GM23338 (cell line): ENCODE data around the gene POMC. TPM values are rescaled to one million over a fixed set of nuclear protein-coding genes. Genes with fewer than 3 reads are reported as not detected.

Experiments
- CREB1 ChIP-seq: fragments of 250-450 bp; sonication (Bioruptor Pico); IDR thresholded peaks from 2 replicates; pipeline ENCODE4 v1.5.0; 2020; ENCODE audit warnings: low read depth, mild to moderate bottlenecking, moderate library complexity
- EZH2 ChIP-seq: fragments of 200-600 bp; sonication (generic); IDR thresholded peaks from one replicate; pipeline ENCODE4 v1.8.0; 2017; ENCODE audit warnings: antibody characterized with exemption, mild to moderate bottlenecking, low read depth; ENCODE audit not compliant: unreplicated experiment
- EZH2phosphoT487 ChIP-seq: fragments of 200-600 bp; sonication (generic); IDR thresholded peaks from one replicate; pipeline ENCODE4 v1.8.1; 2018; ENCODE audit warnings: antibody characterized with exemption; ENCODE audit not compliant: unreplicated experiment
- NANOG ChIP-seq: IDR thresholded peaks from 2 replicates; pipeline ENCODE4 v1.6.1; 2016; ENCODE audit warnings: antibody characterized with exemption, borderline replicate concordance
- POLR2AphosphoS5 ChIP-seq: IDR thresholded peaks from 2 replicates; pipeline ENCODE4 v1.6.1; 2016; ENCODE audit warnings: antibody characterized with exemption, low read depth
- STAT1 ChIP-seq: IDR thresholded peaks from one replicate; pipeline ENCODE4 v1.6.1; 2016; ENCODE audit warnings: antibody characterized with exemption; ENCODE audit not compliant: unreplicated experiment
- ZNF114 ChIP-seq: fragments of 250-450 bp; sonication (Bioruptor Pico); IDR thresholded peaks from 2 replicates; pipeline ENCODE4 v1.5.0; 2020; ENCODE audit warnings: mild to moderate bottlenecking, moderate library complexity
- ZNF331 ChIP-seq: fragments of 250-450 bp; sonication (Bioruptor Pico); IDR thresholded peaks from 2 replicates; pipeline ENCODE4 v1.5.0; 2020; ENCODE audit warnings: low read depth, mild to moderate bottlenecking, moderate library complexity
- polyA plus RNA-seq: library from polyadenylated mRNA; unstranded; fragments of >200 nt; fragmentation: Nextera tagmentation; extraction: Ambion mirVana; gene quantifications from 2 replicates; pipeline ENCODE4 v1.2.1, GENCODE V29; 2016
- total RNA-seq: library from RNA; depleted of rRNA; stranded (reverse); fragments of >200 nt; shearing (Covaris generic); gene quantifications from 2 replicates; pipeline ENCODE4 v1.2.3, GENCODE V29; 2014
- TF ChIP-seq, protein P1 (sequence below): fragments of 250-450 bp; sonication (Bioruptor Pico); IDR thresholded peaks from 2 replicates; pipeline ENCODE4 v1.5.0; 2020; ENCODE audit warnings: mild to moderate bottlenecking, moderate library complexity
- TF ChIP-seq, protein P2 (sequence below), 2 experiments: fragments of 200-600 bp in 1 of 2; sonication (generic) in 1 of 2; conservative IDR thresholded peaks; 2 replicates each; pipeline versions ENCODE4 v1.5.1 to v1.6.1; 2016 to 2017; ENCODE audit warnings: antibody characterized with exemption in 2 of 2, low read depth in 2 of 2, mild to moderate bottlenecking in 2 of 2, moderate library complexity in 1 of 2

POMC gene
- total and polyA plus RNA-seq, 2 experiments from 2014 or later: 8.5 to 12.3 TPM

GRCh38 chr2:25201794-25202193, 33.4 kb upstream of the POMC start (continued):
- TF ChIP-seq, protein P1, sequence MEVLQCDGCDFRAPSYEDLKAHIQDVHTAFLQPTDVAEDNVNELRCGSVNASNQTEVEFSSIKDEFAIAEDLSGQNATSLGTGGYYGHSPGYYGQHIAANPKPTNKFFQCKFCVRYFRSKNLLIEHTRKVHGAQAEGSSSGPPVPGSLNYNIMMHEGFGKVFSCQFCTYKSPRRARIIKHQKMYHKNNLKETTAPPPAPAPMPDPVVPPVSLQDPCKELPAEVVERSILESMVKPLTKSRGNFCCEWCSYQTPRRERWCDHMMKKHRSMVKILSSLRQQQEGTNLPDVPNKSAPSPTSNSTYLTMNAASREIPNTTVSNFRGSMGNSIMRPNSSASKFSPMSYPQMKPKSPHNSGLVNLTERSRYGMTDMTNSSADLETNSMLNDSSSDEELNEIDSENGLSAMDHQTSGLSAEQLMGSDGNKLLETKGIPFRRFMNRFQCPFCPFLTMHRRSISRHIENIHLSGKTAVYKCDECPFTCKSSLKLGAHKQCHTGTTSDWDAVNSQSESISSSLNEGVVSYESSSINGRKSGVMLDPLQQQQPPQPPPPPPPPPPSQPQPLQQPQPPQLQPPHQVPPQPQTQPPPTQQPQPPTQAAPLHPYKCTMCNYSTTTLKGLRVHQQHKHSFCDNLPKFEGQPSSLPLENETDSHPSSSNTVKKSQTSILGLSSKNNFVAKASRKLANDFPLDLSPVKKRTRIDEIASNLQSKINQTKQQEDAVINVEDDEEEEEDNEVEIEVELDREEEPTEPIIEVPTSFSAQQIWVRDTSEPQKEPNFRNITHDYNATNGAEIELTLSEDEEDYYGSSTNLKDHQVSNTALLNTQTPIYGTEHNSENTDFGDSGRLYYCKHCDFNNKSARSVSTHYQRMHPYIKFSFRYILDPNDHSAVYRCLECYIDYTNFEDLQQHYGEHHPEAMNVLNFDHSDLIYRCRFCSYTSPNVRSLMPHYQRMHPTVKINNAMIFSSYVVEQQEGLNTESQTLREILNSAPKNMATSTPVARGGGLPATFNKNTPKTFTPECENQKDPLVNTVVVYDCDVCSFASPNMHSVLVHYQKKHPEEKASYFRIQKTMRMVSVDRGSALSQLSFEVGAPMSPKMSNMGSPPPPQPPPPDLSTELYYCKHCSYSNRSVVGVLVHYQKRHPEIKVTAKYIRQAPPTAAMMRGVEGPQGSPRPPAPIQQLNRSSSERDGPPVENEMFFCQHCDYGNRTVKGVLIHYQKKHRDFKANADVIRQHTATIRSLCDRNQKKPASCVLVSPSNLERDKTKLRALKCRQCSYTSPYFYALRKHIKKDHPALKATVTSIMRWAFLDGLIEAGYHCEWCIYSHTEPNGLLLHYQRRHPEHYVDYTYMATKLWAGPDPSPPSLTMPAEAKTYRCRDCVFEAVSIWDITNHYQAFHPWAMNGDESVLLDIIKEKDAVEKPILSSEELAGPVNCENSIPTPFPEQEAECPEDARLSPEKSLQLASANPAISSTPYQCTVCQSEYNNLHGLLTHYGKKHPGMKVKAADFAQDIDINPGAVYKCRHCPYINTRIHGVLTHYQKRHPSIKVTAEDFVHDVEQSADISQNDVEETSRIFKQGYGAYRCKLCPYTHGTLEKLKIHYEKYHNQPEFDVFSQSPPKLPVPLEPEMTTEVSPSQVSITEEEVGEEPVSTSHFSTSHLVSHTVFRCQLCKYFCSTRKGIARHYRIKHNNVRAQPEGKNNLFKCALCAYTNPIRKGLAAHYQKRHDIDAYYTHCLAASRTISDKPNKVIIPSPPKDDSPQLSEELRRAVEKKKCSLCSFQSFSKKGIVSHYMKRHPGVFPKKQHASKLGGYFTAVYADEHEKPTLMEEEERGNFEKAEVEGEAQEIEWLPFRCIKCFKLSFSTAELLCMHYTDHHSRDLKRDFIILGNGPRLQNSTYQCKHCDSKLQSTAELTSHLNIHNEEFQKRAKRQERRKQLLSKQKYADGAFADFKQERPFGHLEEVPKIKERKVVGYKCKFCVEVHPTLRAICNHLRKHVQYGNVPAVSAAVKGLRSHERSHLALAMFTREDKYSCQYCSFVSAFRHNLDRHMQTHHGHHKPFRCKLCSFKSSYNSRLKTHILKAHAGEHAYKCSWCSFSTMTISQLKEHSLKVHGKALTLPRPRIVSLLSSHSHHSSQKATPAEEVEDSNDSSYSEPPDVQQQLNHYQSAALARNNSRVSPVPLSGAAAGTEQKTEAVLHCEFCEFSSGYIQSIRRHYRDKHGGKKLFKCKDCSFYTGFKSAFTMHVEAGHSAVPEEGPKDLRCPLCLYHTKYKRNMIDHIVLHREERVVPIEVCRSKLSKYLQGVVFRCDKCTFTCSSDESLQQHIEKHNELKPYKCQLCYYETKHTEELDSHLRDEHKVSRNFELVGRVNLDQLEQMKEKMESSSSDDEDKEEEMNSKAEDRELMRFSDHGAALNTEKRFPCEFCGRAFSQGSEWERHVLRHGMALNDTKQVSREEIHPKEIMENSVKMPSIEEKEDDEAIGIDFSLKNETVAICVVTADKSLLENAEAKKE (CRISPR knock-in tag): no peak
- no peak for TF ChIP-seq EZH2phosphoT487
- no peak for TF ChIP-seq EZH2
- no peak for TF ChIP-seq CREB1 (CRISPR knock-in tag)
- TF ChIP-seq ZNF331 (CRISPR knock-in tag): no peak
- TF ChIP-seq, protein P2, sequence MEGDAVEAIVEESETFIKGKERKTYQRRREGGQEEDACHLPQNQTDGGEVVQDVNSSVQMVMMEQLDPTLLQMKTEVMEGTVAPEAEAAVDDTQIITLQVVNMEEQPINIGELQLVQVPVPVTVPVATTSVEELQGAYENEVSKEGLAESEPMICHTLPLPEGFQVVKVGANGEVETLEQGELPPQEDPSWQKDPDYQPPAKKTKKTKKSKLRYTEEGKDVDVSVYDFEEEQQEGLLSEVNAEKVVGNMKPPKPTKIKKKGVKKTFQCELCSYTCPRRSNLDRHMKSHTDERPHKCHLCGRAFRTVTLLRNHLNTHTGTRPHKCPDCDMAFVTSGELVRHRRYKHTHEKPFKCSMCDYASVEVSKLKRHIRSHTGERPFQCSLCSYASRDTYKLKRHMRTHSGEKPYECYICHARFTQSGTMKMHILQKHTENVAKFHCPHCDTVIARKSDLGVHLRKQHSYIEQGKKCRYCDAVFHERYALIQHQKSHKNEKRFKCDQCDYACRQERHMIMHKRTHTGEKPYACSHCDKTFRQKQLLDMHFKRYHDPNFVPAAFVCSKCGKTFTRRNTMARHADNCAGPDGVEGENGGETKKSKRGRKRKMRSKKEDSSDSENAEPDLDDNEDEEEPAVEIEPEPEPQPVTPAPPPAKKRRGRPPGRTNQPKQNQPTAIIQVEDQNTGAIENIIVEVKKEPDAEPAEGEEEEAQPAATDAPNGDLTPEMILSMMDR (conservative IDR thresholded peaks at IDR 0.05; ENCODE audit: low read depth in 2 of 2): no peak
- no peak for TF ChIP-seq ZNF114 (CRISPR knock-in tag)
- no peak for TF ChIP-seq STAT1
- TF ChIP-seq NANOG: no peak
- TF ChIP-seq POLR2AphosphoS5: no peak
